Liver (tissue), 3 donors: Measurements from ENCODE around the gene TJAP1.

Experiments used
- EGR1 ChIP-seq, 2 donors: IDR thresholded peaks; 2 replicates each; pipeline ENCODE4 v1.6.1; 2016 to 2018; ENCODE audit warnings: antibody characterized with exemption in 2 of 2, low read depth in 2 of 2
- GABPA ChIP-seq, 2 donors: IDR thresholded peaks in 1 of 2; conservative IDR thresholded peaks in 1 of 2; 2 replicates each; pipeline ENCODE4 v1.6.1; 2016; ENCODE audit warnings: antibody characterized with exemption in 2 of 2, mild to moderate bottlenecking in 1 of 2, moderate library complexity in 1 of 2
- HNF4A ChIP-seq, 2 donors: conservative IDR thresholded peaks; 2 replicates each; pipeline ENCODE4 v1.6.1; 2016; ENCODE audit warnings: antibody characterized with exemption in 2 of 2, mild to moderate bottlenecking in 2 of 2
- RXRA ChIP-seq, 2 donors: IDR thresholded peaks; 2 replicates each; pipeline ENCODE4 v1.6.1; 2017 to 2018; ENCODE audit warnings: antibody characterized with exemption in 2 of 2, mild to moderate bottlenecking in 1 of 2
- TAF1 ChIP-seq: conservative IDR thresholded peaks from 2 replicates; pipeline ENCODE4 v1.6.1; 2016; ENCODE audit warnings: antibody characterized with exemption, mild to moderate bottlenecking
- TF ChIP-seq, protein P1 (sequence below): fragments of 150-350 bp; IDR thresholded peaks from 2 replicates; pipeline ENCODE4 v1.5.1; 2017; ENCODE audit warnings: improper control_type of control experiment, low read depth, low read length; ENCODE audit not compliant: missing input control
- TF ChIP-seq, protein P2 (sequence below): IDR thresholded peaks from 2 replicates; pipeline ENCODE4 v1.6.1; 2016; ENCODE audit warnings: antibody characterized with exemption, mild to moderate bottlenecking
- TF ChIP-seq, protein P3 (sequence below): IDR thresholded peaks from 2 replicates; pipeline ENCODE4 v1.6.1; 2016; ENCODE audit warnings: antibody characterized with exemption
- TF ChIP-seq, protein P4 (sequence below): IDR thresholded peaks from 2 replicates; pipeline ENCODE4 v1.6.1; 2016; ENCODE audit warnings: antibody characterized with exemption
- donor health status: healthy.
- donor health status: healthy.

DNA sequence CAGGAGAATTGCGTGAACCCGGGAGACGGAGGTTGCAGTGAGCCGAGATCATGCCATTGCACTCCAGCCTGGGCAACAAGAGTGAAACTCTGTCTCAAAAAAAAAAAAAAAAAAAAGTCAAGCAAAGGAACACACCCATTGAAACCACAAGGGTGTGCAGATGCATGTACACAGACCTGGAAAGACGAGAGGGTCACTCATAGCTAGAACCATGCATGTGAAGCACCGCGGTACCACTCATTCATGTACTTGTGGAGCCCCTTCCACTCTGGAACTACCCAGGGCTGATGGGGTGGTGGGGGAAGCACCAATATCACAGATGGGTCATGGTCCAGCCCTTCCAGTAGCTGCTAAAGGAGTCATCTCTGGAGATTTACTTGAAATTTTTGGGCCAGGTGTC is 7.4 kb upstream of the TJAP1 start:
- TF ChIP-seq, protein P1, sequence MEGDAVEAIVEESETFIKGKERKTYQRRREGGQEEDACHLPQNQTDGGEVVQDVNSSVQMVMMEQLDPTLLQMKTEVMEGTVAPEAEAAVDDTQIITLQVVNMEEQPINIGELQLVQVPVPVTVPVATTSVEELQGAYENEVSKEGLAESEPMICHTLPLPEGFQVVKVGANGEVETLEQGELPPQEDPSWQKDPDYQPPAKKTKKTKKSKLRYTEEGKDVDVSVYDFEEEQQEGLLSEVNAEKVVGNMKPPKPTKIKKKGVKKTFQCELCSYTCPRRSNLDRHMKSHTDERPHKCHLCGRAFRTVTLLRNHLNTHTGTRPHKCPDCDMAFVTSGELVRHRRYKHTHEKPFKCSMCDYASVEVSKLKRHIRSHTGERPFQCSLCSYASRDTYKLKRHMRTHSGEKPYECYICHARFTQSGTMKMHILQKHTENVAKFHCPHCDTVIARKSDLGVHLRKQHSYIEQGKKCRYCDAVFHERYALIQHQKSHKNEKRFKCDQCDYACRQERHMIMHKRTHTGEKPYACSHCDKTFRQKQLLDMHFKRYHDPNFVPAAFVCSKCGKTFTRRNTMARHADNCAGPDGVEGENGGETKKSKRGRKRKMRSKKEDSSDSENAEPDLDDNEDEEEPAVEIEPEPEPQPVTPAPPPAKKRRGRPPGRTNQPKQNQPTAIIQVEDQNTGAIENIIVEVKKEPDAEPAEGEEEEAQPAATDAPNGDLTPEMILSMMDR = no peak
- TF ChIP-seq RXRA (IDR thresholded peaks at IDR 0.05) (no peak), GABPA (IDR thresholded peaks at IDR 0.05 in 1 of 2, conservative IDR thresholded peaks at IDR 0.05 in 1 of 2) (no peak), HNF4A (conservative IDR thresholded peaks at IDR 0.05) (no peak), TAF1 (no peak), EGR1 (IDR thresholded peaks at IDR 0.05; ENCODE audit: low read depth in 2 of 2) (no peak)
- TF ChIP-seq, protein P2, sequence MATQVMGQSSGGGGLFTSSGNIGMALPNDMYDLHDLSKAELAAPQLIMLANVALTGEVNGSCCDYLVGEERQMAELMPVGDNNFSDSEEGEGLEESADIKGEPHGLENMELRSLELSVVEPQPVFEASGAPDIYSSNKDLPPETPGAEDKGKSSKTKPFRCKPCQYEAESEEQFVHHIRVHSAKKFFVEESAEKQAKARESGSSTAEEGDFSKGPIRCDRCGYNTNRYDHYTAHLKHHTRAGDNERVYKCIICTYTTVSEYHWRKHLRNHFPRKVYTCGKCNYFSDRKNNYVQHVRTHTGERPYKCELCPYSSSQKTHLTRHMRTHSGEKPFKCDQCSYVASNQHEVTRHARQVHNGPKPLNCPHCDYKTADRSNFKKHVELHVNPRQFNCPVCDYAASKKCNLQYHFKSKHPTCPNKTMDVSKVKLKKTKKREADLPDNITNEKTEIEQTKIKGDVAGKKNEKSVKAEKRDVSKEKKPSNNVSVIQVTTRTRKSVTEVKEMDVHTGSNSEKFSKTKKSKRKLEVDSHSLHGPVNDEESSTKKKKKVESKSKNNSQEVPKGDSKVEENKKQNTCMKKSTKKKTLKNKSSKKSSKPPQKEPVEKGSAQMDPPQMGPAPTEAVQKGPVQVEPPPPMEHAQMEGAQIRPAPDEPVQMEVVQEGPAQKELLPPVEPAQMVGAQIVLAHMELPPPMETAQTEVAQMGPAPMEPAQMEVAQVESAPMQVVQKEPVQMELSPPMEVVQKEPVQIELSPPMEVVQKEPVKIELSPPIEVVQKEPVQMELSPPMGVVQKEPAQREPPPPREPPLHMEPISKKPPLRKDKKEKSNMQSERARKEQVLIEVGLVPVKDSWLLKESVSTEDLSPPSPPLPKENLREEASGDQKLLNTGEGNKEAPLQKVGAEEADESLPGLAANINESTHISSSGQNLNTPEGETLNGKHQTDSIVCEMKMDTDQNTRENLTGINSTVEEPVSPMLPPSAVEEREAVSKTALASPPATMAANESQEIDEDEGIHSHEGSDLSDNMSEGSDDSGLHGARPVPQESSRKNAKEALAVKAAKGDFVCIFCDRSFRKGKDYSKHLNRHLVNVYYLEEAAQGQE = no peak
- TF ChIP-seq, protein P3, sequence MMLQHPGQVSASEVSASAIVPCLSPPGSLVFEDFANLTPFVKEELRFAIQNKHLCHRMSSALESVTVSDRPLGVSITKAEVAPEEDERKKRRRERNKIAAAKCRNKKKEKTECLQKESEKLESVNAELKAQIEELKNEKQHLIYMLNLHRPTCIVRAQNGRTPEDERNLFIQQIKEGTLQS = no peak
- TF ChIP-seq, protein P4, sequence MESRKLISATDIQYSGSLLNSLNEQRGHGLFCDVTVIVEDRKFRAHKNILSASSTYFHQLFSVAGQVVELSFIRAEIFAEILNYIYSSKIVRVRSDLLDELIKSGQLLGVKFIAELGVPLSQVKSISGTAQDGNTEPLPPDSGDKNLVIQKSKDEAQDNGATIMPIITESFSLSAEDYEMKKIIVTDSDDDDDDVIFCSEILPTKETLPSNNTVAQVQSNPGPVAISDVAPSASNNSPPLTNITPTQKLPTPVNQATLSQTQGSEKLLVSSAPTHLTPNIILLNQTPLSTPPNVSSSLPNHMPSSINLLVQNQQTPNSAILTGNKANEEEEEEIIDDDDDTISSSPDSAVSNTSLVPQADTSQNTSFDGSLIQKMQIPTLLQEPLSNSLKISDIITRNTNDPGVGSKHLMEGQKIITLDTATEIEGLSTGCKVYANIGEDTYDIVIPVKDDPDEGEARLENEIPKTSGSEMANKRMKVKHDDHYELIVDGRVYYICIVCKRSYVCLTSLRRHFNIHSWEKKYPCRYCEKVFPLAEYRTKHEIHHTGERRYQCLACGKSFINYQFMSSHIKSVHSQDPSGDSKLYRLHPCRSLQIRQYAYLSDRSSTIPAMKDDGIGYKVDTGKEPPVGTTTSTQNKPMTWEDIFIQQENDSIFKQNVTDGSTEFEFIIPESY = no peak
